ENCODE data around the gene SIGLEC12. TPM values are rescaled to one million over a fixed set of nuclear protein-coding genes. Genes with fewer than 3 reads are reported as not detected.

Gene SIGLEC12
- total RNA-seq, 2 experiments from 2014 or later, result not detected

- no peak overlapping the region for H3K27ac Mint-ChIP-seq
- H3K4me1 ChIP-seq (ENCODE audit: insufficient read depth, low read length), result peaks cover 6% of the 10 kb centered on the region
- ATAC-seq (ENCODE audit: poor library complexity) (no peak), DNase-seq (no peak)
- no peaks in the 10 kb centered on the region for H3K4me1 Mint-ChIP-seq (ENCODE audit: low read depth)
- peaks cover 22% of the 10 kb centered on the region for H3K27me3 Mint-ChIP-seq
- no peak overlapping the region for H3K27ac ChIP-seq (ENCODE audit: low read depth in 1 of 2, low read length in 2 of 2)
- ChIA-PET CTCF (no interaction called here), POLR2A (no interaction called here)
- intact Hi-C loops (cut with DNase I, micrococcal nuclease), result no loop called here
- no peak for TF ChIP-seq CTCF (IDR thresholded peaks at IDR 0.05)
- H3K27me3 ChIP-seq (ENCODE audit: control insufficient read depth in 1 of 2, insufficient read depth in 2 of 2, low read length in 2 of 2), result peaks cover 0 to 10% of the 10 kb centered on the region in 2 experiments
- H3K4me3 ChIP-seq (ENCODE audit: low read length), result no peak overlapping the region
- no peaks in the 10 kb centered on the region for H3K9me3 ChIP-seq (ENCODE audit: control insufficient read depth in 1 of 2, insufficient read depth in 1 of 2, low read length in 2 of 2)
- no peaks in the 10 kb centered on the region for H3K36me3 ChIP-seq (ENCODE audit: insufficient read depth, low read length)
- no peaks in the 10 kb centered on the region for H3K9me3 Mint-ChIP-seq
- no peaks in the 10 kb centered on the region for H3K36me3 Mint-ChIP-seq (ENCODE audit: low read depth)
- H3K4me3 Mint-ChIP-seq, result no peak overlapping the region
These were observed 32.4 kb downstream of the SIGLEC12 start for GRCh38 chr19:51469162-51469561.

- no peaks in the 10 kb centered on the region for H3K4me1 Mint-ChIP-seq (ENCODE audit: low read depth)
- Histone ChIP-seq H3K27me3 (ENCODE audit: control insufficient read depth in 1 of 2, insufficient read depth in 2 of 2, low read length in 2 of 2) (peaks cover 0 to 9% of the 10 kb centered on the region in 2 experiments), H3K9me3 (ENCODE audit: control insufficient read depth in 1 of 2, insufficient read depth in 1 of 2, low read length in 2 of 2) (no peaks in the 10 kb centered on the region), H3K4me1 (ENCODE audit: insufficient read depth, low read length) (peaks cover 6% of the 10 kb centered on the region), H3K27ac (ENCODE audit: low read depth in 1 of 2, low read length in 2 of 2) (no peak overlapping the region), H3K36me3 (ENCODE audit: insufficient read depth, low read length) (no peaks in the 10 kb centered on the region), H3K4me3 (ENCODE audit: low read length) (no peak overlapping the region)
- H3K27ac Mint-ChIP-seq, result no peak overlapping the region
- TF ChIP-seq CTCF (IDR thresholded peaks at IDR 0.05), result no peak
- no peak overlapping the region for H3K4me3 Mint-ChIP-seq
- no peaks in the 10 kb centered on the region for H3K36me3 Mint-ChIP-seq (ENCODE audit: low read depth)
- ChIA-PET POLR2A (no interaction called here), CTCF (no interaction called here)
- DNase-seq, result no peak
- intact Hi-C loops (cut with DNase I, micrococcal nuclease), result no loop called here
- ATAC-seq (ENCODE audit: poor library complexity), result no peak
- no peaks in the 10 kb centered on the region for H3K9me3 Mint-ChIP-seq
- H3K27me3 Mint-ChIP-seq, result peaks cover 21% of the 10 kb centered on the region
These were observed 33.1 kb downstream of the SIGLEC12 start for GRCh38 chr19:51468545-51468920.

GRCh38 chr19:51467864-51468544, 33.6 kb downstream of the SIGLEC12 start:
- Mint-ChIP-seq H3K4me3 (no peak overlapping the region), H3K4me1 (ENCODE audit: low read depth) (no peaks in the 10 kb centered on the region), H3K9me3 (no peaks in the 10 kb centered on the region), H3K27me3 (peaks cover 23% of the 10 kb centered on the region), H3K36me3 (ENCODE audit: low read depth) (no peaks in the 10 kb centered on the region), H3K27ac (no peak overlapping the region)
- H3K9me3 ChIP-seq (ENCODE audit: control insufficient read depth in 1 of 2, insufficient read depth in 1 of 2, low read length in 2 of 2), result no peaks in the 10 kb centered on the region
- no peak for ATAC-seq (ENCODE audit: poor library complexity)
- ChIA-PET POLR2A (no interaction called here), CTCF (no interaction called here)
- no peak for TF ChIP-seq CTCF (IDR thresholded peaks at IDR 0.05)
- no peak overlapping the region for H3K4me3 ChIP-seq (ENCODE audit: low read length)
- no peak for DNase-seq
- intact Hi-C loops (cut with DNase I, micrococcal nuclease), result no loop called here
- H3K27me3 ChIP-seq (ENCODE audit: control insufficient read depth in 1 of 2, insufficient read depth in 2 of 2, low read length in 2 of 2), result peaks cover under 1 to 6% of the 10 kb centered on the region in 2 experiments
- no peak overlapping the region for H3K27ac ChIP-seq (ENCODE audit: low read depth in 1 of 2, low read length in 2 of 2)
- H3K4me1 ChIP-seq (ENCODE audit: insufficient read depth, low read length), result peaks cover 6% of the 10 kb centered on the region
- H3K36me3 ChIP-seq (ENCODE audit: insufficient read depth, low read length), result no peaks in the 10 kb centered on the region
